CD4-positive, CD25-positive, alpha-beta regulatory T cell (primary cell): ENCODE data around the gene ADNP2. TPM values are rescaled to one million over a fixed set of nuclear protein-coding genes. Genes with fewer than 3 reads are reported as not detected.

Experiments used
- ATAC-seq, 2 donors: fragments of 150-1000 bp; cut with Tn5 transposase; one replicate each; pipeline ENCODE4 v1.10.0; 2021; ENCODE audit warnings: low read depth in 2 of 2, moderate number of reproducible peaks in 2 of 2, moderate library complexity in 1 of 2
- DNase-seq, 3 donors: peaks; one replicate each; pipeline versions ENCODE4 v3.0.0 to v3.0.0-alpha.2; 2012 to 2022; ENCODE audit warnings: mixed read lengths in 1 of 3
- H3K27ac ChIP-seq: one replicate; pipeline ENCODE4 v1.7.0; 2013; ENCODE audit warnings: mild to moderate bottlenecking, low read length; ENCODE audit not compliant: insufficient read depth, poor library complexity, severe bottlenecking
- H3K27me3 ChIP-seq: one replicate; pipeline ENCODE4 v1.7.0; 2013; ENCODE audit warnings: low read length; ENCODE audit not compliant: control insufficient read depth, insufficient read depth
- H3K36me3 ChIP-seq: one replicate; pipeline ENCODE4 v1.7.0; 2013; ENCODE audit warnings: mild to moderate bottlenecking, low read length, moderate library complexity; ENCODE audit not compliant: control insufficient read depth, insufficient read depth
- H3K4me1 ChIP-seq: 2 replicates; pipeline ENCODE4 v1.7.0; 2013; ENCODE audit warnings: mild to moderate bottlenecking, low read length; ENCODE audit not compliant: insufficient read depth, control insufficient read depth, poor library complexity, severe bottlenecking
- H3K4me3 ChIP-seq: one replicate; pipeline ENCODE4 v1.7.0; 2013; ENCODE audit warnings: low read depth, mild to moderate bottlenecking, low read length, moderate library complexity
- H3K9me3 ChIP-seq, 2 experiments: 1 replicate in 1 of 2; 2 replicates in 1 of 2; pipeline ENCODE4 v1.7.0; 2013; ENCODE audit warnings: low read length in 2 of 2, mild to moderate bottlenecking in 1 of 2, moderate library complexity in 1 of 2; ENCODE audit not compliant: control insufficient read depth in 2 of 2
- H3K27ac Mint-ChIP-seq, 3 donors: one replicate each; pipeline ENCODE4 v1.8.0; 2020 to 2022; ENCODE audit warnings: mild to moderate bottlenecking in 3 of 3, mixed read lengths in 3 of 3, moderate library complexity in 2 of 3
- H3K27me3 Mint-ChIP-seq: one replicate; pipeline ENCODE4 v1.8.0; 2022; ENCODE audit warnings: mild to moderate bottlenecking, mixed read lengths
- H3K36me3 Mint-ChIP-seq: one replicate; pipeline ENCODE4 v1.8.0; 2020; ENCODE audit warnings: mixed read lengths
- H3K4me1 Mint-ChIP-seq, 4 donors: one replicate each; pipeline ENCODE4 v1.8.0; 2020 to 2022; ENCODE audit warnings: mixed read lengths in 4 of 4, mild to moderate bottlenecking in 1 of 4
- H3K4me3 Mint-ChIP-seq, 4 donors: one replicate each; pipeline ENCODE4 v1.8.0; 2020 to 2022; ENCODE audit warnings: mild to moderate bottlenecking in 4 of 4, mixed read lengths in 4 of 4, moderate library complexity in 3 of 4
- H3K9me3 Mint-ChIP-seq, 7 donors: one replicate each; pipeline ENCODE4 v1.8.0; 2020 to 2022; ENCODE audit warnings: mixed read lengths in 7 of 7, mild to moderate bottlenecking in 3 of 7, moderate library complexity in 2 of 7
- polyA plus RNA-seq, 4 donors: library from polyadenylated mRNA; unstranded; fragments of 300-500 nt; fragmentation: Illumina TruSeq; gene quantifications; one replicate each; pipeline ENCODE4 v1.2.3, GENCODE V29; 2021
- total RNA-seq: library from RNA; stranded (reverse); gene quantifications from one replicate; pipeline ENCODE4 v1.2.3, GENCODE V29; 2022

ADNP2 gene, protein sequence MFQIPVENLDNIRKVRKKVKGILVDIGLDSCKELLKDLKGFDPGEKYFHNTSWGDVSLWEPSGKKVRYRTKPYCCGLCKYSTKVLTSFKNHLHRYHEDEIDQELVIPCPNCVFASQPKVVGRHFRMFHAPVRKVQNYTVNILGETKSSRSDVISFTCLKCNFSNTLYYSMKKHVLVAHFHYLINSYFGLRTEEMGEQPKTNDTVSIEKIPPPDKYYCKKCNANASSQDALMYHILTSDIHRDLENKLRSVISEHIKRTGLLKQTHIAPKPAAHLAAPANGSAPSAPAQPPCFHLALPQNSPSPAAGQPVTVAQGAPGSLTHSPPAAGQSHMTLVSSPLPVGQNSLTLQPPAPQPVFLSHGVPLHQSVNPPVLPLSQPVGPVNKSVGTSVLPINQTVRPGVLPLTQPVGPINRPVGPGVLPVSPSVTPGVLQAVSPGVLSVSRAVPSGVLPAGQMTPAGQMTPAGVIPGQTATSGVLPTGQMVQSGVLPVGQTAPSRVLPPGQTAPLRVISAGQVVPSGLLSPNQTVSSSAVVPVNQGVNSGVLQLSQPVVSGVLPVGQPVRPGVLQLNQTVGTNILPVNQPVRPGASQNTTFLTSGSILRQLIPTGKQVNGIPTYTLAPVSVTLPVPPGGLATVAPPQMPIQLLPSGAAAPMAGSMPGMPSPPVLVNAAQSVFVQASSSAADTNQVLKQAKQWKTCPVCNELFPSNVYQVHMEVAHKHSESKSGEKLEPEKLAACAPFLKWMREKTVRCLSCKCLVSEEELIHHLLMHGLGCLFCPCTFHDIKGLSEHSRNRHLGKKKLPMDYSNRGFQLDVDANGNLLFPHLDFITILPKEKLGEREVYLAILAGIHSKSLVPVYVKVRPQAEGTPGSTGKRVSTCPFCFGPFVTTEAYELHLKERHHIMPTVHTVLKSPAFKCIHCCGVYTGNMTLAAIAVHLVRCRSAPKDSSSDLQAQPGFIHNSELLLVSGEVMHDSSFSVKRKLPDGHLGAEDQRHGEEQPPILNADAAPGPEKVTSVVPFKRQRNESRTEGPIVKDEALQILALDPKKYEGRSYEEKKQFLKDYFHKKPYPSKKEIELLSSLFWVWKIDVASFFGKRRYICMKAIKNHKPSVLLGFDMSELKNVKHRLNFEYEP
- total RNA-seq (43.6 TPM), polyA plus RNA-seq (1 to 10 TPM; 5.8 to 9.4 (median 8.6) TPM)

DNA sequence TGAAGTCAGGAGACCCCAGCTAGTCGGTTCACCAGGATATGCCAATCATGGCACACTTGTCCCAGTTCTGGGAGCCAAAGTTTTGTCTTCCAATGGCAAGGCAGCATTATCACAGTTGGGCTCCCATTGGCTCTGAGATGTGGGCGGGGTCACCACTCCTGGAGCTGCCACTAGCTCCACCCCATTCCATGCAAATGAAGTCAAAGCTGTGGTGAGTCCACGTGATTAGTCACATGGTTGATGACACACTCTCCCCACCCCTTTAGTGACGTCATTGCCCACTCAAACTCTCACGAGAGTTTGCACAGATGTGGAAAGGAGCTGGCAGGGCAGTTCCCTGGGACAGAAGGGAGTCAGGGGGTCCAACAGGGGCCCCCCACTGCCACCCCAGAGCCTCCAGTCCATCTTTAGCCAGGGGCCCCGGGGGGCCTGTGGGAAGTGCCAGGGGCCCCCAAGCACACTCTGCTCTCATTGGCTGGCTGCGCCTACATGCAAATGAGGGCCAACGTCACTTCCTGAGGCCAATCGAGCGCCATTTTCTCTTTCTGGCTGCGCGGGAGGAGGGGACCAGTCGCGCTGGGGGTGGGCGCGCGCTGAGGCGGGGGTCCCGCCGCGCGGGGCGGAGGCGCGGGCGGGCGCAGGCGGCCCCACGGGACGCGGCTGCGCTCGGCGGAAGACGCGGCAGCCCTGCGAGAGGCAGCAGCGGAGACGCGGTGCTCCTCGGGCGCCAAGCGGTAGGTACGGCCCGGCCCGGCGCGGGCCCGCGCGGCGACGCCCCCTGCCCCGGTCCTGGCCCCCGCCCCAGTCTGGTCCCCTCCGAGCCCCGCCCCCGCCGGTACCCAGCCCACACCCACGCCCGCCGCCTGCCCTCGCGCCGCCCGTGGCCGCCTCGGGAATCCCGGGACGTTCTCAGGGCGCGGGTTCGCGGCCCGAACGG is at the start of gene ADNP2:
Gene ADNP2 (plus strand): TSS at position 524 of the 937 bp plus-strand sequence. CDS start 8,281 bp downstream, outside the sequence.
- Histone ChIP-seq H3K9me3 (peaks cover 0 to 5% of the 10 kb centered on the region in 2 experiments), H3K36me3 (no peaks in the 10 kb centered on the region), H3K4me1 (peaks cover 20% of the 10 kb centered on the region), H3K4me3 (peak within 1 kb of the TSS; percentile 90), H3K27ac (peak within 1 kb of the TSS; percentile 95), H3K27me3 (no peaks in the 10 kb centered on the region)
- H3K4me3 Mint-ChIP-seq, result peak within 1 kb of the TSS; percentile 86 to 94 (median 88)
- H3K27me3 Mint-ChIP-seq, result peaks cover 8% of the 10 kb centered on the region
- H3K4me1 Mint-ChIP-seq, result peaks cover 10 to 57% (median 34%) of the 10 kb centered on the region in 4 donors
- peaks cover 11% of the 10 kb centered on the region for H3K36me3 Mint-ChIP-seq
- peaks cover 0 to 4% (median 0%) of the 10 kb centered on the region in 7 donors for H3K9me3 Mint-ChIP-seq
- peak within 1 kb of the TSS; percentile 80 to 95 (median 91) for H3K27ac Mint-ChIP-seq
- ATAC-seq (peak; percentile 69 to 76), DNase-seq (peak; percentile 80 to 91 (median 90))

DNA sequence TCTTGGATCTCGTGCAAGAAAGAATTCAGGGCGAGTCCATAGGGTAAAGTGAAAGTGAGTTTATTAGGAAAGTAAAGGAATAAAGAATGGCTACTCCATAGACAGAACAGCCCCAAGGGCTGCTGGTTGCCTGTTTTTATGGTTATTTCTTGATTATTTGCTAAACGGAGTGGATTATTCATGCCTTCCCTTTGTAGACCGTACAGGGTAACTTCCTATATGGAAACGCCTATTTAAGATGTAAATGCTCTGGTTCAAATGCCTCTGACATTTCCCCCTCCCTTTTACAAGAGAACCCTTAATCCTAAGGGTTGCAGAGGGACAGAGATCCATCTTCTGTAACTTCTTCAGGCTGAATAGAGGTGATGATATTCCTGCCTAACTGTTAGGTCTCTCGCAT is 49.1 kb upstream of the ADNP2 start:
- no peaks in the 10 kb centered on the region for H3K36me3 ChIP-seq
- Mint-ChIP-seq H3K4me3 (no peak overlapping the region), H3K36me3 (no peaks in the 10 kb centered on the region), H3K9me3 (peaks cover 3 to 49% (median 7%) of the 10 kb centered on the region in 7 donors), H3K27ac (no peak overlapping the region), H3K27me3 (no peaks in the 10 kb centered on the region), H3K4me1 (no peaks in the 10 kb centered on the region)
- no peaks in the 10 kb centered on the region for H3K4me1 ChIP-seq
- ATAC-seq (no peak), DNase-seq (no peak)
- no peak overlapping the region for H3K4me3 ChIP-seq
- peaks cover 29 to 31% of the 10 kb centered on the region in 2 experiments for H3K9me3 ChIP-seq
- H3K27me3 ChIP-seq, result no peaks in the 10 kb centered on the region
- no peak overlapping the region for H3K27ac ChIP-seq

DNA sequence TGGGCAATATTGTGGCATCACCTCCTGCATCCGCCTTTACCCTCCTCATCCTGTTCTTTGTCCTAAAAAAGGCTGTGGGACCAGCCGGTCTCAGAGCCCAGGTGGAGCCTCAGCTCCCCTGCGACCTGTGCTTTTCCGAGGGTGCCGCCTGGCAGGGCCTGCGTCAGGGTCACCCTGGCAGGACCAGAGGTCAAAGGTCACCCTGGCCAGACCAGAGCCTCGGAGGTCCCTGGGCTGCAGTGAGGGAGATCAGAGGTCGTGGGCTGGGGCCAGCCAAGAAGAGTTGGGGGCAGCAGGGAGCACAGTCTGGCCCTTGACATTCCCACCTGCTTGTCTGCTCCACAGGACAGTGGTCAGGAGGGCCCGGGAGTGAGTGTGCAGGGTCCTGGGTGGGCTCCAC is 43.4 kb upstream of the ADNP2 start:
- peaks cover 6 to 8% of the 10 kb centered on the region in 2 experiments for H3K9me3 ChIP-seq
- DNase-seq (no peak), ATAC-seq (no peak)
- Mint-ChIP-seq H3K4me3 (no peak overlapping the region), H3K36me3 (no peaks in the 10 kb centered on the region), H3K9me3 (peaks cover 0 to 20% (median 0%) of the 10 kb centered on the region in 7 donors), H3K27me3 (no peaks in the 10 kb centered on the region), H3K27ac (no peak overlapping the region), H3K4me1 (no peaks in the 10 kb centered on the region)
- no peak overlapping the region for H3K4me3 ChIP-seq
- H3K27ac ChIP-seq, result no peak overlapping the region
- H3K36me3 ChIP-seq, result no peaks in the 10 kb centered on the region
- H3K4me1 ChIP-seq, result no peaks in the 10 kb centered on the region
- H3K27me3 ChIP-seq, result no peaks in the 10 kb centered on the region

DNA sequence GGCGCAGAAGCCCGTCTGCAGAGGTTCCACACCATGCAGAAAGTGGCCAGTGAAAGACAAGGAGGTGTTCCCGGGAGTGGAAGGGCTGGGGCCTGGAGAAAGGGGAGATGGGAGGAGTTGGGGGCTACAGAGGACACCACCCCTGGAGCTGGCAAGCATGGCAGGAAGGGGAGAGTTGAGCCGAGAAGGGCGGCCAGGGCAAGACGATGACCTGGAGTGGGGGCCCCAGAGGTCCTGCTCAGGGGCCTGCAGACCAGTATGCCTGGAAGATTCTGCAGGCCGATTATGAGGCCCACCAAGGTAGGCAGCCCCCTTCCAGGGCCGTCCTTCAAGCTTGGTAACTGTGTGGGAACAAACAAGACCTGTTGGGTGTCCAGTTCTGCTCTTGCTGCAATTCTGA is 41.7 kb upstream of the ADNP2 start:
- Histone ChIP-seq H3K4me3 (no peak overlapping the region), H3K27ac (no peak overlapping the region), H3K9me3 (peaks cover 0 to 4% of the 10 kb centered on the region in 2 experiments), H3K4me1 (no peaks in the 10 kb centered on the region), H3K27me3 (no peaks in the 10 kb centered on the region), H3K36me3 (no peaks in the 10 kb centered on the region)
- DNase-seq (no peak), ATAC-seq (no peak)
- Mint-ChIP-seq H3K4me3 (no peak overlapping the region), H3K27me3 (no peaks in the 10 kb centered on the region), H3K36me3 (no peaks in the 10 kb centered on the region), H3K4me1 (no peaks in the 10 kb centered on the region), H3K27ac (peak overlapping the region in 1 of 3 donors; percentile 56), H3K9me3 (peaks cover 0 to 9% (median 0%) of the 10 kb centered on the region in 7 donors)

DNA sequence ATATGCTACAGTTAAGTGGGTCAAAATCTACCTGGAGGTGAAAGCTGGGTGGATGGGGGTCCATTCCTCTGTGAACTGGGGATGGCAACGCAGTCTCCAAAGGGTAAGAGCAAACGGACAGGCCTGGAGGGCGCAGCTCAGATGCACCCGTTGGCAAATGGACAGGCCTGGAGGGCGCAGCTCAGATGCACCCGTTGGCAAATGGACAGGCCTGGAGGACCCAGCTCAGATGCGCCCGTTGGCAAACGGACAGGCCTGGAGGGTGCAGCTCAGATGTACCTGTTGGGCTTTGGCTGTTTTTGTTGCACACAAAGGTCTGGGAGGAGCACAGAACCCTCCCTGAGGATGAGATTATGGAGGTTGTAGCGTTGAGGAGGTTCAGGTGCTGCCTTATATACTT is 41.2 kb upstream of the ADNP2 start:
- Histone ChIP-seq H3K36me3 (no peaks in the 10 kb centered on the region), H3K9me3 (no peaks in the 10 kb centered on the region), H3K27me3 (no peaks in the 10 kb centered on the region), H3K4me3 (no peak overlapping the region), H3K4me1 (no peaks in the 10 kb centered on the region), H3K27ac (no peak overlapping the region)
- H3K9me3 Mint-ChIP-seq, result peaks cover 0 to 3% (median 0%) of the 10 kb centered on the region in 7 donors
- no peak for ATAC-seq
- H3K27me3 Mint-ChIP-seq, result no peaks in the 10 kb centered on the region
- DNase-seq, result no peak
- H3K4me1 Mint-ChIP-seq, result no peaks in the 10 kb centered on the region
- H3K4me3 Mint-ChIP-seq, result no peak overlapping the region
- H3K36me3 Mint-ChIP-seq, result no peaks in the 10 kb centered on the region
- no peak overlapping the region for H3K27ac Mint-ChIP-seq

DNA sequence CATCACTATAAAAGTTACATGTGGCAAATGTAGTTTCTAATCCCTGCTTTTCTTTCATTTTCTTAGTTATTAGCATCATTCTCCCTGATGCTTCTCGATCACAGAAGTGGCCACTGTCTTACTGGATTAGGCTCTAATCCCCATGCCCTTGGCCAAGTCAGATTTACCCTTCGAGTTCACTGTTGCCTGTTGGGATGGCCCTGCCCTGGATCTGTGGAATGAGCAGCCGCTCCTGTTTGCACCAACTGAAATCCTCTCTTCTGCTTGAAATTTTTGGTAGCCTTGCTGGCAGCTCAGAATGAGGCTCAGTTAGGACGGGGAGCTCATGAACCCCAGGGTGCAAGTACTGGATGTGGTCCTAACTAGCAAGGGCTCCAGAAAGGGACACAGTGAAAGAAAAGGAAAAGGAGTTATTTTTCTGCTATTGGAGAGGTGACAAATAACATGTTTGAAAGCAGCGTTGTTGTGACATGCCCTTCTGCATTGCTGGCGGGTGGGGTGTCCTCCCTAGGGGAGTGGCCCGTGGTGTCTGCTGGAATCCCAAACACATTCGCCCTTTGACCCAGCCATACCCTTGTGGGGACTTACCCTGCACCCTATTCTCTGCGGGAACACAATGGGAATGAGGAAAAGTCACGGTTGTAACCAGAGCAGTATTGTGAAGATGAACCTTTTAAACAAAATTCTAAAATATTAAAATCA is 40.3 kb upstream of the ADNP2 start:
- no peaks in the 10 kb centered on the region for H3K4me1 ChIP-seq
- DNase-seq (no peak), ATAC-seq (no peak)
- H3K9me3 ChIP-seq, result no peaks in the 10 kb centered on the region
- no peaks in the 10 kb centered on the region for H3K27me3 ChIP-seq
- no peaks in the 10 kb centered on the region for H3K36me3 ChIP-seq
- H3K27ac Mint-ChIP-seq, result no peak overlapping the region
- no peak overlapping the region for H3K4me3 ChIP-seq
- H3K9me3 Mint-ChIP-seq, result no peaks in the 10 kb centered on the region
- H3K36me3 Mint-ChIP-seq, result no peaks in the 10 kb centered on the region
- no peaks in the 10 kb centered on the region for H3K27me3 Mint-ChIP-seq
- no peak overlapping the region for H3K27ac ChIP-seq
- H3K4me1 Mint-ChIP-seq, result no peaks in the 10 kb centered on the region
- no peak overlapping the region for H3K4me3 Mint-ChIP-seq
